C4-2B (cell line): Measurements from ENCODE around the gene ARMC9.

Experiments used
- CTCF ChIP-seq: fragments of 450-650 bp; conservative IDR thresholded peaks from 2 replicates; pipeline ENCODE4 v1.5.1; 2017; ENCODE audit warnings: mild to moderate bottlenecking
- ZFX ChIP-seq: fragments of 450-650 bp; IDR thresholded peaks from 2 replicates; pipeline ENCODE4 v1.6.1; 2017

- no peak for TF ChIP-seq CTCF
- no peak for TF ChIP-seq ZFX
Observed at GRCh38 chr2:231272991-231273390, 74.6 kb downstream of the ARMC9 start.
